H9 (cell line): ENCODE data around the gene COMMD9. TPM values are rescaled to one million over a fixed set of nuclear protein-coding genes. Genes with fewer than 3 reads are reported as not detected.

ENCODE experiments used
- DNase-seq: peaks from one replicate; pipeline ENCODE4 v3.0.0-alpha.2; 2017
- H2AFZ ChIP-seq: one replicate; pipeline ENCODE4 v1.6.1; 2013; ENCODE audit warnings: mild to moderate bottlenecking, low read length, control low read depth, moderate library complexity
- H2AK5ac ChIP-seq: 2 replicates; pipeline ENCODE4 v1.6.1; 2013; ENCODE audit warnings: low read length, control low read depth, mixed read lengths; ENCODE audit not compliant: insufficient read length
- H2BK120ac ChIP-seq: one replicate; pipeline ENCODE4 v1.6.1; 2013; ENCODE audit warnings: low read depth, mild to moderate bottlenecking, low read length, control low read depth, inconsistent platforms; ENCODE audit not compliant: poor library complexity, severe bottlenecking
- H2BK12ac ChIP-seq: 2 replicates; pipeline ENCODE4 v1.6.1; 2013; ENCODE audit warnings: low read length, control low read depth, mixed read lengths, low read depth; ENCODE audit not compliant: insufficient read length
- H2BK15ac ChIP-seq: 2 replicates; pipeline ENCODE4 v1.6.1; 2013; ENCODE audit warnings: low read depth, low read length, control low read depth
- H2BK20ac ChIP-seq: one replicate; pipeline ENCODE4 v1.6.1; 2013; ENCODE audit warnings: low read depth, mild to moderate bottlenecking, low read length, control low read depth, inconsistent platforms; ENCODE audit not compliant: poor library complexity, severe bottlenecking
- H2BK5ac ChIP-seq: 2 replicates; pipeline ENCODE4 v1.6.1; 2013; ENCODE audit warnings: low read length, control low read depth, mixed read lengths; ENCODE audit not compliant: insufficient read length
- H3K14ac ChIP-seq: 2 replicates; pipeline ENCODE4 v1.6.1; 2013; ENCODE audit warnings: low read length, control low read depth; ENCODE audit not compliant: insufficient read depth
- H3K18ac ChIP-seq: 2 replicates; pipeline ENCODE4 v1.6.1; 2013; ENCODE audit warnings: low read depth, mild to moderate bottlenecking, mixed read lengths, low read length, control low read depth; ENCODE audit not compliant: insufficient read length
- H3K23ac ChIP-seq: 2 replicates; pipeline ENCODE4 v1.6.1; 2013; ENCODE audit warnings: low read length, control low read depth, mixed read lengths, low read depth; ENCODE audit not compliant: insufficient read length
- H3K23me2 ChIP-seq: 2 replicates; pipeline ENCODE4 v1.6.1; 2013; ENCODE audit warnings: low read depth, mild to moderate bottlenecking, mixed read lengths, low read length, control low read depth; ENCODE audit not compliant: insufficient read length, poor library complexity, severe bottlenecking
- H3K27ac ChIP-seq: 2 replicates; pipeline ENCODE4 v1.5.1; 2013; ENCODE audit warnings: low read length, control low read depth, mixed read lengths, low read depth; ENCODE audit not compliant: insufficient read length
- H3K27me3 ChIP-seq: 2 replicates; pipeline ENCODE4 v1.6.1; 2013; ENCODE audit warnings: low read length, control low read depth, inconsistent platforms; ENCODE audit not compliant: insufficient read depth
- H3K4ac ChIP-seq: 2 replicates; pipeline ENCODE4 v1.6.1; 2013; ENCODE audit warnings: low read depth, mild to moderate bottlenecking, control low read depth, inconsistent platforms, low read length, moderate library complexity
- H3K4me1 ChIP-seq: 2 replicates; pipeline ENCODE4 v1.6.1; 2013; ENCODE audit warnings: low read length, control low read depth, inconsistent platforms; ENCODE audit not compliant: insufficient read depth
- H3K4me2 ChIP-seq: 2 replicates; pipeline ENCODE4 v1.6.1; 2013; ENCODE audit warnings: low read length, control low read depth, mixed read lengths; ENCODE audit not compliant: insufficient read length, insufficient read depth
- H3K56ac ChIP-seq: 2 replicates; pipeline ENCODE4 v1.6.1; 2013; ENCODE audit warnings: low read depth, mild to moderate bottlenecking, mixed read lengths, low read length, control low read depth; ENCODE audit not compliant: insufficient read length
- H3K79me1 ChIP-seq: 2 replicates; pipeline ENCODE4 v1.6.1; 2013; ENCODE audit warnings: low read depth, mild to moderate bottlenecking, moderate library complexity, low read length, control low read depth, inconsistent platforms; ENCODE audit not compliant: insufficient read depth, poor library complexity, severe bottlenecking
- H3K79me2 ChIP-seq: 2 replicates; pipeline ENCODE4 v1.6.1; 2013; ENCODE audit warnings: low read length, control low read depth, inconsistent platforms; ENCODE audit not compliant: insufficient read depth
- H3K9ac ChIP-seq: 2 replicates; pipeline ENCODE4 v1.6.1; 2013; ENCODE audit warnings: low read length, control low read depth, mixed read lengths; ENCODE audit not compliant: insufficient read length; ENCODE audit errors: extremely low read depth
- H3K9me3 ChIP-seq: one replicate; pipeline ENCODE4 v1.6.1; 2013; ENCODE audit warnings: low read depth, low read length, inconsistent platforms; ENCODE audit not compliant: control insufficient read depth
- H3T11ph ChIP-seq: one replicate; pipeline ENCODE4 v1.6.1; 2013; ENCODE audit warnings: mild to moderate bottlenecking, low read length, control low read depth, inconsistent platforms
- H4K20me1 ChIP-seq: one replicate; pipeline ENCODE4 v1.6.1; 2013; ENCODE audit not compliant: control insufficient read depth, insufficient read length, insufficient read depth
- H4K5ac ChIP-seq: 2 replicates; pipeline ENCODE4 v1.6.1; 2013; ENCODE audit warnings: low read depth, mild to moderate bottlenecking, mixed read lengths, low read length, control low read depth; ENCODE audit not compliant: insufficient read length
- H4K8ac ChIP-seq: replicated peaks from 2 replicates; pipeline ENCODE4 v1.6.1; 2013; ENCODE audit warnings: low read length, control low read depth, mixed read lengths, low read depth; ENCODE audit not compliant: insufficient read length
- H4K91ac ChIP-seq: 2 replicates; pipeline ENCODE4 v1.6.1; 2013; ENCODE audit warnings: low read depth, mild to moderate bottlenecking, moderate library complexity, mixed read lengths, low read length, control low read depth; ENCODE audit not compliant: insufficient read length
- H3K27ac Mint-ChIP-seq, 3 experiments: 2 replicates in 2 of 3; 3 replicates in 1 of 3; pipeline ENCODE4 v1.8.0; 2020 to 2021; ENCODE audit warnings: mixed read lengths in 3 of 3, mild to moderate bottlenecking in 1 of 3, moderate library complexity in 1 of 3
- H3K27me3 Mint-ChIP-seq: 2 replicates; pipeline ENCODE4 v1.8.0; 2021; ENCODE audit warnings: low read depth, mild to moderate bottlenecking, moderate library complexity, mixed read lengths
- H3K36me3 Mint-ChIP-seq, 3 experiments: 2 replicates in 2 of 3; 3 replicates in 1 of 3; pipeline ENCODE4 v1.8.0; 2020 to 2021; ENCODE audit warnings: low read depth in 3 of 3, mixed read lengths in 3 of 3; ENCODE audit not compliant: insufficient read depth in 1 of 3
- H3K4me1 Mint-ChIP-seq, 2 experiments: 2 replicates each; pipeline ENCODE4 v1.8.0; 2020; ENCODE audit warnings: mixed read lengths in 2 of 2
- H3K4me3 Mint-ChIP-seq, 2 experiments: 2 replicates in 1 of 2; 3 replicates in 1 of 2; pipeline ENCODE4 v1.8.0; 2020 to 2021; ENCODE audit warnings: mild to moderate bottlenecking in 2 of 2, mixed read lengths in 2 of 2, moderate library complexity in 1 of 2
- H3K9me3 Mint-ChIP-seq, 2 experiments: 2 replicates in 1 of 2; 3 replicates in 1 of 2; pipeline ENCODE4 v1.8.0; 2020; ENCODE audit warnings: mild to moderate bottlenecking in 2 of 2, mixed read lengths in 2 of 2, moderate library complexity in 1 of 2
- WGBS: extraction: QIAGEN DNeasy Blood & Tissue Kit; methylation state at CpG from one replicate; pipeline ENCODE4 v1.1.7; 2013; ENCODE audit warnings: missing lambda C conversion rate, low lambda C conversion rate, mixed read lengths; ENCODE audit not compliant: insufficient read length; ENCODE audit errors: extremely low coverage; 5-methylcytosine and 5-hydroxymethylcytosine counted together
- total RNA-seq: library from RNA; stranded (reverse); gene quantifications from 2 replicates; pipeline ENCODE4 v1.2.1, GENCODE V29; 2021
- TF ChIP-seq, protein P1 (sequence below): fragments of 200-600 bp; sonication (generic); conservative IDR thresholded peaks from 3 replicates; pipeline ENCODE4 v1.8.0; 2021; ENCODE audit warnings: antibody characterized with exemption, mild to moderate bottlenecking

COMMD9 gene
- total RNA-seq, 1 experiment from 2014 or later: 47.0 TPM

- Histone ChIP-seq H3K4ac (no peak overlapping the region), H4K91ac (no peak overlapping the region), H3K27me3 (no peaks in the 10 kb centered on the region), H3K4me1 (no peaks in the 10 kb centered on the region), H3K4me2 (no peak overlapping the region), H3K56ac (no peak overlapping the region), H3K18ac (no peak overlapping the region), H3K27ac (no peak overlapping the region), H3K23ac (no peak overlapping the region), H2BK12ac (no peak overlapping the region), H4K8ac (no peak overlapping the region), H2AK5ac (no peak overlapping the region), H3K79me2 (no peaks in the 10 kb centered on the region), H3K23me2 (no peaks in the 10 kb centered on the region), H4K5ac (no peak overlapping the region), H3K79me1 (no peaks in the 10 kb centered on the region), H3K14ac (no peak overlapping the region), H3K9ac (no peak overlapping the region), H2BK20ac (no peak overlapping the region), H4K20me1 (no peaks in the 10 kb centered on the region), H2BK120ac (no peak overlapping the region), H3T11ph (no peak overlapping the region), H2BK5ac (no peak overlapping the region), H2BK15ac (no peak overlapping the region), H3K9me3 (no peaks in the 10 kb centered on the region), H2AFZ (no peak overlapping the region)
- no peak for DNase-seq
- TF ChIP-seq, protein P1, sequence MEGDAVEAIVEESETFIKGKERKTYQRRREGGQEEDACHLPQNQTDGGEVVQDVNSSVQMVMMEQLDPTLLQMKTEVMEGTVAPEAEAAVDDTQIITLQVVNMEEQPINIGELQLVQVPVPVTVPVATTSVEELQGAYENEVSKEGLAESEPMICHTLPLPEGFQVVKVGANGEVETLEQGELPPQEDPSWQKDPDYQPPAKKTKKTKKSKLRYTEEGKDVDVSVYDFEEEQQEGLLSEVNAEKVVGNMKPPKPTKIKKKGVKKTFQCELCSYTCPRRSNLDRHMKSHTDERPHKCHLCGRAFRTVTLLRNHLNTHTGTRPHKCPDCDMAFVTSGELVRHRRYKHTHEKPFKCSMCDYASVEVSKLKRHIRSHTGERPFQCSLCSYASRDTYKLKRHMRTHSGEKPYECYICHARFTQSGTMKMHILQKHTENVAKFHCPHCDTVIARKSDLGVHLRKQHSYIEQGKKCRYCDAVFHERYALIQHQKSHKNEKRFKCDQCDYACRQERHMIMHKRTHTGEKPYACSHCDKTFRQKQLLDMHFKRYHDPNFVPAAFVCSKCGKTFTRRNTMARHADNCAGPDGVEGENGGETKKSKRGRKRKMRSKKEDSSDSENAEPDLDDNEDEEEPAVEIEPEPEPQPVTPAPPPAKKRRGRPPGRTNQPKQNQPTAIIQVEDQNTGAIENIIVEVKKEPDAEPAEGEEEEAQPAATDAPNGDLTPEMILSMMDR: no peak
- Mint-ChIP-seq H3K4me1 (peaks cover 5 to 11% of the 10 kb centered on the region in 2 experiments), H3K27ac (no peak overlapping the region), H3K4me3 (no peak overlapping the region), H3K27me3 (no peaks in the 10 kb centered on the region), H3K36me3 (peaks cover 0 to 7% (median 3%) of the 10 kb centered on the region in 3 experiments; a peak in 2 of 7 replicates), H3K9me3 (no peaks in the 10 kb centered on the region)
- WGBS: no CpG with 5 or more reads among the region's 3 CpGs
Measured at GRCh38 chr11:36235750-36236149, 53.5 kb downstream of the COMMD9 start.
